NCI-H82 (cell line): Measurements from ENCODE around the gene GBE1.
A peak's percentile ranks its signal among the peaks of the same experiment; 100 is the strongest.

Source experiments
- DNase-seq: peaks from one replicate; lab custom pipeline; 2025; lab: John Stamatoyannopoulos, UW

Gene GBE1

DNA sequence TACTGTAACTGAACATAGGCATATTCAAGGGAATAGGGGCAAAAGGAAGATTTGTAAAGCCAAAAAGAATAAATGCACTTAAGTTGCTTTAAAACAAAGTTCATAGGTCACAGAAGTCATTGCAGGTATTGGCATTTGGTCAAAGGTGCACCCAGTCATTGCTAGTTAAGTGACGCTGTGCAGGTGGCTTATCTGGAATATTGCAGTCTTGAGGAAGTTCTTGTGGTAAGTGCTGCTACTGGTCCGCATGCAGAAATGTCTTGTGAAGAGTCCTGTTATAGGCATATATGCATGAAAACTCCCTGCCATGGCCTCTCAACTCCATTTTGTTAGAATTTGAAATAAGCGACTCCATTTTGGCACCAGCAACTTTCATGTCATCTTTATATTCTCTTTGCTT, 293.1 kb downstream of the GBE1 start:
- DNase-seq: no peak

- DNase-seq: peak; percentile 92
Observed at GRCh38 chr3:81466201-81466560, 295.3 kb downstream of the GBE1 start.

- DNase-seq: no peak
Observed at GRCh38 chr3:81465510-81466200, 295.8 kb downstream of the GBE1 start.

DNA sequence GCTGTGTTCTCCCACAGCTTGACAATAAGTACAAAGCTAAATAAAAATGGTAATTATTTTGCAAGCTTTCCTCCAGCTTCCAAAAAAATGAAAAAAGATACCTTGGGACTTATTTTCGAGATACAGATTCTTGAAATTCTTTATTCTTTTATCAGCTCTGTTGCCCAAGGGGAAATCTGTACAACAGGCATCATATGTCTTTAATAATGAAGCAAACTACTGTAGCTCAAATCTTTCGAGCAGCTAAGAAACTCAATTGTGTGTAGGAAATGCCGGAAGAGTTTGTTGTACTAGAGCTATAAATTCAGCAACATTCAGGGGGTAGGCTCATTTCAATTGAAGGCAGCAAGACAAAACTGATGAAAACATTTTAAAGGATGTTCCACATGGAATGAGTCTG, 297.7 kb downstream of the GBE1 start:
- DNase-seq: no peak

- no peak for DNase-seq
Observed at GRCh38 chr3:81462921-81463320, 298.5 kb downstream of the GBE1 start.

GRCh38 chr3:81459733-81460132, 301.7 kb downstream of the GBE1 start:
- no peak for DNase-seq

GRCh38 chr3:81452418-81452817, 309.0 kb downstream of the GBE1 start:
- no peak for DNase-seq

GRCh38 chr3:81451611-81452010, 309.8 kb downstream of the GBE1 start:
- DNase-seq: no peak

GRCh38 chr3:81451140-81451539, 310.3 kb downstream of the GBE1 start:
- no peak for DNase-seq

DNA sequence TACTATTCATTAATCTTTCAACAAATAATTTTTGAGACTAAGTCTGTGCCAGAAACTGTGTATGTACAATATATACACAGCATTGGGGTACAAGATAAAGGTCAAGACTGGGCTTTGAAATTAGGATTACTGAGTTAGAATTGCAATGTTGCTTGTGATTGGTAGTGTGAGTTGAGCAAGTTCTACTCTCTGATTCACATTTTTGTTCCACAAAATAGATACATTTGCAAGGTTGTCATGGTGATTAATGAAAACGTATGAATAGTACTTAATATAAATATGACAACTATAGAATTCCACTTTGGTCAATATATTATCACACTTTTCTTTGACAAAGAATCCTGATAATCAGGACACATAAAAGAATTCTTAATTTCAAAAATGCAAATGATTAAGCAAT, 314.6 kb downstream of the GBE1 start:
- no peak for DNase-seq

- DNase-seq: no peak
Observed at GRCh38 chr3:81445712-81446111, 315.7 kb downstream of the GBE1 start.

DNA sequence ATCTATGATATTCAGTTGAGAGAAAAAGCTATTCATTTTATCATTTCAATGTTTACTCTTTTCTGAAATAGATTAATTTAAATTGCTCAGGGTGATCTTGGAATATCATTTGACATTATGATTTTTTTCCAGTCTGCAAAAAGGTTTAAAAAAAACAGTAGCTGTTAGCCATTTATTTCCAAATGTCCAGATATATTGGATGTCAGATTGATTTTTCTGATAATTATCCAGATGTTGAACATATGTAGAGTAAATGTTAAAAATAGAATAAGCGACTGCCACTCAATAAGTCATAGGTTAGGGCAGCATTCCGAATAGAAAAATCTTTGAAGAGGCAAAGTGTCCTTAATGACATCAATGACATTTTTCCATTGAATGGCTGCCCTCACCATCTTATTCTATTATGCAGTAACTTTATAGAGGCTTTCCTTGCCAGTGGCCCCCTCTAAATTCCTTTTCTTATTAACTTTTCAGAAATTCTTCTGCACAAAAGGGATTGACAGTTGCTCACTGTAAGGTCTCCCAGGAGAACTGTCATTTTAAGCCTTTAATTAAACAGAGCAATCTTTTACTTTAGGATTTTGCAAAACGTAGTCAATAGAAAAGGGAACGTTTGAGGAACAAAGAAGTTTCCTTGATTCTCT, 316.5 kb downstream of the GBE1 start:
- DNase-seq: no peak

DNA sequence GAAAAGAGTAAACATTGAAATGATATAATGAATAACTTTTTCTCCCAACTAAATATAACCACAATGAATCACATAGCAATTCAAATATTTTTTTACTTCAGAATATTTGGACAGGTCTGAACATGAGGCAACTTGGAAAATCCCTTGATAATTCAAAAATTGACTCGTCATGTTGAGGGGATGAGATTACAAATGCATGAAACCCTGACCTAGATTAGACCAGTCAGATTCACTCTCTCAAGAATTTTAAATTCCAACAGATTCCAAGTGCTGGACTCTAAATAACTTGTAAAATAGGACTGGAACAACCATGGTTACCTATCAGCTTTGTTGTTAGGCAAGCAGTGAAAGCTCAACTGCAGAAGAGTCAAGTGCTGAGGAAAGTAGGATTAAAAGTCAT, 317.5 kb downstream of the GBE1 start:
- DNase-seq: no peak

GRCh38 chr3:81443457-81443782, 318.0 kb downstream of the GBE1 start:
- DNase-seq: no peak

GRCh38 chr3:81442758-81443456, 318.5 kb downstream of the GBE1 start:
- DNase-seq: no peak

- DNase-seq: no peak
Observed at GRCh38 chr3:81440661-81441060, 320.8 kb downstream of the GBE1 start.
